Mesenteric fat pad (tissue), 1 donor: ENCODE results near the gene PPP1R9B. TPM values are rescaled to one million over a fixed set of nuclear protein-coding genes. Genes with fewer than 3 reads are reported as not detected.

Source experiments
- DNase-seq: peaks from one replicate; pipeline ENCODE4 v3.0.0-alpha.2; 2020; ENCODE audit warnings: low spot score
- total RNA-seq: library from RNA; stranded (reverse); fragmentation: NEBNext Ultra II Directional; extraction: Animal tissue kit (Norgen Biotek cat#: 25700); gene quantifications from one replicate; pipeline ENCODE4 v1.2.1, GENCODE V29; 2021
- donor health status: DM: yes; HTN: yes; CAD: no.

Gene PPP1R9B
- total RNA-seq, 1 donor from 2014 or later = 56.5 TPM

DNA sequence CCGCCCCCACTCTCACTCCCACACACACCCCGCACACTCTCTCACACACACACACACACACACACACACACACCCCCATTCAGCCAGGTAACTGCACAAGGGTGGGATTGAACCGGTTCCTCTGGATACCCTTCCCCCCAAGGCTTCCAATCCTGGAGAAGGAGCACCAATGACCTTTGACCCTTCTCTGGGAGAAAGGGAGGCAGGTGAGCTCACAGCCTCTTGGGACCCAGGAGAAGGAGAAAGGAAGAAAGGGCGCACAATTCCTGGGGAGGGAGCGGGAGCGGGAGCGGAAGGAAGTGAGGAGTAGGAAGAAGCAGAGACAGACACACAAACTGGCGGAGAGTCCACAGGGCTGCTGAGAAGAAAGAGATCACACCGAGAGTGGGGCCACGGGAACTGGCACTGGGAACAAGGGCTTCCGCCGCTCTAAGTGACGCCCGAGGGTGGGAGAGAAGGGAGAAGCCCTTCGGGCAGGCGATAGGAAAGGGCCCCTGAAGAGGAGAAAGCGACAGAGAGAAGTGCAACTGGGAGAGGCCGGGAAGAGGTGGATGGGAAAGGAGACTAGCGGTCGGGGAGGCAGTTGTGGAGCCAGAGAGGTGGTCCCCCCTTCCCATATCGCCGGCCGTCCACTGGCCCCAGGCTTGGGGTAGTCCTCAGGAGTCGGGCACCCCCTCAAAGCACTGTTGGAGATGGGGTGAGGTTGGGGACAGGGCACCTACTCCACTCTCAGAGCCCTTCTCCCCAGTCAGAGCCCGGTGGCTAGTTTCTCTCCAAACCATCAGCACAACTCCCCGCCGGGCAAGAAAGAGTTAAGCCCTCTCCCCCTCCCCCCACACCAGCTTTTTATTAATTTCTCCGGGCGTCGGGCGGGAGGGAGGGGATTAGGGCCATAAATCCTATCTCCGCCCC, 21.8 kb downstream of the PPP1R9B start:
- DNase-seq = no peak

DNA sequence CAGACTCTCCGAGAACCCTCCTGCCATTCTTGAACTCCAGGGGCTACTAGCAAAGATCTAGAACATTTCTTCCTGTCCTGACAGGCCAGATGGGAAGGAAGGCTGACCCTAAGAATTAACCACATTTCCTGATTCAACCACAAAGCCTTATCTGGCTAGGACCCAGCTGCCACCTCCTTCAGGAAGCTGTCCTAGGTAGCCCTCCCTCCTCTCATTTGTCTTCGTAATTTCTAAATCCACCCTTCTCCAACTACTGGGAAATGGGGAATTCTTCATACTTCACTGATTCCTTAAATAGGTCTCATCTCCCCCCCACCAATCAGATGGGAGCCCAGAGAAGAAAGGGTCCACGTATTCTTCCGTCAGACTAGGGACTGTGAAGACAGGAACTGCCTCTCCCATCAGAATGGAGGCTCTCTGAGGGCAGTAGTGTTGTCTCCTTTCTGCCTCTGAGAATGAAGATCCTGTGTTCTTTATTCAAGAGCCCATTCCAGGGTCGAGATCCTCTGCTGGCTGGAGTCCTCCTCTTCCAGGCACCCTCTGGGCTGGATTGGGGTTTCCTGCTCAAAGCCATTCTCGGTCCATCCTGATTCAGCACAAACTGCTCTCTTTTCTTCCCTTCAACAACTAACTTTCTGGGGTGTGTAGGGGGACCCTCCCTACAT, 22.6 kb downstream of the PPP1R9B start:
- no peak for DNase-seq

DNA sequence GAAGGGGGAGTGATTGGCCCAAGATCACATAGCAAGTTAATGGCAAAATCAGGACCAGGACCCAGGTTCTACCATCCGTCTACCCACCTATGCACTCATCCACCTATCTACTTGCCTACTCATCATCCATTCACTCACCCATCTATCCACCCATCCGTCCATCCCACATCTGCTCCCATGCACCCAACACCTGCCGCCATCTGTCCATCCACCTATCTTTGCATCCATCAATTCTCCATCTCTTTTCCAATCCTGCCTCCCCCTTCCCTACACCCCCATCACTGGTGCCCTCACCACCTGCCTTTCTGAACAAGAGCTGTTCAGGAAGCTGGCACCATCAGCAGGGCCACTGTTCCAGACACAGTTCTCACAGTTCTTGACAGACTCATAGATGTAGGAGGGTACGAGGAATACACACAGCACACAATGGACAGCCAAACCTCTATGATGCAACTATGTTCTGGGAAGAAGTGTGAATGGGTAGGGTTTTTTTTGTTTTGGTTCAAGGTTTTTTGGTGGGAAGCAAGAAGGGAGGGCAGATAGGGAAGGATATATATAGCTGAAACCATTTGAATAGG, 25.0 kb downstream of the PPP1R9B start:
- DNase-seq = no peak

DNA sequence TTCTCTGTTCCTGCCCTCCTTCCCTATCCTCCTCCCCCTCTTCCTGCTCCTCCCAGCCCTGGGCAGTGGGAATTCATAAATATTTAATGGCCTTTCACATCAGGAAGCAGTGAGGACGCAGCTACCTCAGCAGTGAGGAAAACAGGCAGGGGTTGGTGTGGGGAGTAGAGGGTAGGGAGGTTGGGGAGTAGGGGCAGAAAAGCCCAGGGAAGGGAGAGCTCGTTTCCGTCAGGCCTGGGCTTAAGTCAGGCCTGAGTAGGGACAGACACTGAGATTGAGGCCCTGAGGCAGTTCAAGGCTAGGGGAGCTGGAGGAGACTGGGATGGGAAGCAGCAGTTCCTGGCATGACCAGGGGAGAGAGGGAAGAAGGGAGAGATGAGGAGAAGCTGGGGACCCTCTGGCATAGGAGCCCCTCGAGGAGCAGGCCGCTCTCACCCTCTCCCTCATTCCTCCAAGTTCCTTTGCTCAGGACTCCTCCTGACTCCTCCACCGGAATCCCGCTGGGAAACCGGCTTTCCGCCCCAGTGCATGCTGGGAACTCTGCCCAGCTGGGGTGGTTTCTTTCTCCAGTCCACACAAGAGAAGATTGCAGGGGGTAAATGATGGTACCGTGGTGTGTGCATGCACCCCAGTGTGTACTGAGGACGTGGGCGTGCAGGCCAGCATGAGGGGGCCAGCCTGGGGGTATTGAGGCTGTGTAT, 26.7 kb downstream of the PPP1R9B start:
- no peak for DNase-seq

DNA sequence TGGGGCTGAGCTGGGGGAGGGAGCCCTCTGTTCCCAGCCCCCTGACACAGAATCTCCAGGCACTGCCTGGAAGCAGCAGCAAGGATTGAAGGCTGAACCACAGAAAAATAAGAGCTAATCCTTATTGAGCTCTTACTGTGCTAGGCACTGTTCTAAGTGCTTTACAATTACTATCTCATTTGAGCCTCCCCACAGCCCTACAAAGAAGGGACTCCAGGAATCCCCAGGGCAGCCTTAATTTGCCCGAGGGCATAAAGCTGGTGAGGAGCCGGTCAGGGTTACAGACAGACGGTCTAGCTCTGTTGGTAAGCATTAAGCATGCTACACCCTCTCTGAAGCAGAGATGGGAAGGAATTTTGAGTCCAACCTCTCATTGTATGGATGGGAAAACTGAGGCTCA, 27.5 kb downstream of the PPP1R9B start:
- no peak for DNase-seq

DNA sequence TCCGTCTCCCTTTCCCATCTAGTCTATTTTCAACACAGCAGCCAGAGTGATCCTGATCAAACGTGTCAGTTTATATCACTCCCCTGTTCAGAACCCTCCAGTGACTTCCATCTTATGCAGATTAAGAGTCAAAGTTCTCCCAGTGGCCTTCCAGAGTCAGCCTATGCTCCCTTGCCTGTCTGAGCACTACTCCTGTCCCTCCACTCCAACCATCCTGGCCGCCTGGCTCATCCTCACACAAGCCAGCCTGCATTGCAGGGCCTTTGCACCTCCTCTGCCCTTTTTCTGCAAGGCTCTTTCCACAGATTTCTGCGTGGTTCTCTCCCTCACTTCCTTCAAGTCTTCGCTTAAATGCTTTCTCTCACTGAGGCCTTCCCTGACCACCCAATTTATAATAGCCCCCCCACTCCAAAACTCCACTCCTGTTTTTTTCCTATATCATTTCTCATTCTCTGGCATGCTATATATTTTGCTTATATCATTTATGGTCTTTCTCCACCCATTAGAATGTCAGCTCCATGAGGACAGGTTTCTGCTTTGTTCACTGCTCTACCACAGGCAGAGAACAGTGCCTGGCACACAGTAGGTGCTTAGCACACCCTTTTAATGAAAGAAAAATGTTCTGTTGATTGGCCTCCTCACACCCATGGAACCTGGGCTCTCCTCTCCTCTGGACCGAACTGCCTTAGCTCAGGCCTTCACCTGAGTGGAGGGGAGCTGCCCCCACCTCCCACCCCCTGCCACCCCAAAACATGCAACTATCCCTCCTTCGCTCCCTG, 29.8 kb downstream of the PPP1R9B start:
- DNase-seq = no peak

DNA sequence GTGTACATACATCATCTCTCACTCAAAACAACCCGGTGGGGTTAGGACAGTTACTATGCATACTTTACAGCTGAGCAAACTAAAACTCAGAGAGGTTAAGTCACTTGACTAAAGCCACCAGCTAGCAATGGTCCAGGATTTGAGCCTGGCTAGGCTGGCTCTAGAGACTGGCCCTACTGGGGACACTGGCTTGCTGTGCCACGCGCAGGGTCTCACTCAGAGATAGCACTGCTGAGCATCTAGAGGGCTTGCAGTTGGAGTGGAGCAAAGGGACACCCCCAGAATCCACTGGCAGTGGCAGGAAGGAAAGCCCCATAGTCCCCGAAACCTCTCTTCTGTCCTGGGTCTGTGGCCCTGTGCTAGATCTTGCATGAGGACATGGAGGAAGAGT, 31.7 kb downstream of the PPP1R9B start:
- no peak for DNase-seq

DNA sequence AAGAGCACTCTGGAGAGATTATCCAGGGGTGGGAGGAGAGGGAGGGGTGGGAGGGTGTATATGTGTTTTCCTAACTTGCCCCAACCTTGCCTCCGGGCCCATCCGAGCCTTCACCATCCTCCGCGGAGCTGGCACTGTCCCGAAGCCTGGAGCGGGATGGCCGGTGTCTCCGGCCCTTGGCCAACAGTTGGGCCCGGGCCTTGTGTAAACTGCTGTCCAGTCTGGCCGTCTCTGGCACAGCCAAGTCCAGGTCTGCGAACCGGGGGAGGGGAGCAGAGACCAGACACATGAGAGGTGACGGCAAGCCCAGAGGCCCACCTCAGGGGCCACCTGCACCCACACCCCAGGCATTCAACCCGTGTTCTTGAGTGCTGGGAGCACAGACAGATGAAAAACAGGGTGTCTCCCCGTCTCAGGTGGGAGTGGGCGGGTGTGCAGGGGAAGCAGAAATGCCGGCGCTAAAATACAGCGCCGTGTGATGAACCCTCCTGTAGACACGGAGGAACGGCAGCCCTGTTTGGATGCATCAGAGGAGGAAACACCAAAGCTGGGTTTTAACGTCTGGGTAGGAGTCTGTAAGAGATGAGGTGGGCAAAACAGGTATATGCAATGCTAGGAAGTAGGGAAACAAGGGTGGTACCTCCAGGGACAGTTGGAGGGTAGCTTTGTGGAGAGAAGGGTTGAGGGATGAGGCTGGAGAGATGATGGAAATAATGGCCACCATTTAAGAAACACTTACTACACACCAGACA, 32.2 kb downstream of the PPP1R9B start:
- no peak for DNase-seq

DNA sequence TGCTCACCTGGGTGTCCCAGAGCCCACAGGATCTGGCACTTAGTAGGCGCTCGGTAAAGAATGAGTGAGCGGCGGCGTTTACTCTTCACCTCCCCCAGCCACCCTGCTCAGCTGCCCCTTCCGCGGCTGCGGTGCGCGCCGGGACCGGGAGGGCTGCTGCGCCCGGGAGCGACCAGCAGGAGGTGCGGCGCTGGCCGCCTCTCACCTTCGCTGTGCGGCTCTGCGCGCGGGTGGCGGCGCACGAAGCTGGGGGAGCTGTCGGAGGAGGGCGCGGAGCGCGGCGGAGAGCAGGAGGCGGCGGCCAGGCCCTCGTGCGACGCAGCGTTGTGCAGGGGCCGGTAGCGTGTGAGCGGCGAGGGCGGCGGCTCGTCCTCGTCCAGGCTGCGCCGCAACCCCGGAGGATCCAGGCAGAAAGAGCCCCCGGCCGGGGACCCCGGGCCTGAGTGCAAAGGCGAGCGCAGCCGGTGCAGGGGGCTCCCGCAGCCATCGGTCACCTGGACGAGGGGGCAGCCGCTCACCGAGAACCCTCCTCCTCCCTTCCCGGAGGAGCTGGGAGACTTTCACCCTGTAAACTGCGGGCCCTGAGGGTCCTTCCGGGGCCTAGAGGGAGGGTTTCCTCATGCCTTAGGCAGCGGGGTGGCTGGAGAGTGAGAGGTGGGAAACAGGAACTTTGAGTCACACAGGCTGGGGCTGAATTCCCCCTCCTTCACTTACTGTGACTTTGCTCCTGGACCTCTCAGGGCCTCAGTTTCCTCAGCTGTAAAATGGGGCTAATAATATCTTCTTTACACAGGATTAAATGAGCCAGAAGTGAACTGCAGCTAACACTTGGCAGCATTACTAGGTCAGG, 33.0 kb downstream of the PPP1R9B start:
- DNase-seq = no peak

DNA sequence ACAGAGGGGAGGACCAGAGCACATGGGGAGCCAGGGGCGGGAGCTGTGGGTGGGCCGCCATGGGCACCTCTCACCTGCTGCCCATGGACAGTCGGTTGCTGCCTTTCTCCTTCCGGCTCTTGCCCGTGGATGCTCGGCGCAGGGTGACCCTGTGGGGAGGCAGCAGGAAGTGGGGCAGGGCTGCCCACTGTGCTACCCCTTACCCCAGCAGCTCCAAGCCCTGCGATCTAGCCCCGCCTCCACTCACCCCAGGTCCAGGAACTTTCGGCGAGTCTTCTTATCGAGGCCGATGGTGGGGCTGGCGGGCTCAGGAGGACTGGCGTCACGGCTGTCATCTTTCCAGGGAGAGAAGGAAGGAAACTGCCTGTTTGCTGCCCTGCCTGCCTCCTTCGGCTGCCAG, 34.7 kb downstream of the PPP1R9B start:
- no peak for DNase-seq

DNA sequence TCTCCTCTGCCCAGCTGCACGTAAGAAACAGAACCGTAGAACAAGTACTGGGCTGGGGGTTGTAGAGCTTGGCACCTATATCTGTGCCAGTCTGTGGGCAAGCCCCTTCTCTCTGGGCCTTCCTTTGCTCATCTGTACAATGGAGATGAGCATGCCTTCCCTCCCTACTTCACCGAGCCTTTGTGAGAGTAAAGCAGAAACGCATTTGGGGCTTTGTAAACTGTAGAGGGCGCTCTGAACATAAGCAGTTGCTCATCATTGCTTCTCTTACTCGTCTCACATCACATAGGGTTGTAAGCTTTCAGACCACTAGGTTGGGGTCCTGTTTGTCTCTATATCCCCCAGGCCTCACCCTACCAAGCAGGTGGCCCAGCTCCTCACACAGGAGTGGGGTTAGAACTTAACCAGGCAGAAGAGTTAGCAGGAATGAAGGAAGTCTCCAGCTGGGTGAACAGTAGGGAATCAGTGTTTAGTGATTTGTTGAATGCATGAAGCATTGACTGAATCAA, 35.6 kb downstream of the PPP1R9B start:
- DNase-seq = no peak

DNA sequence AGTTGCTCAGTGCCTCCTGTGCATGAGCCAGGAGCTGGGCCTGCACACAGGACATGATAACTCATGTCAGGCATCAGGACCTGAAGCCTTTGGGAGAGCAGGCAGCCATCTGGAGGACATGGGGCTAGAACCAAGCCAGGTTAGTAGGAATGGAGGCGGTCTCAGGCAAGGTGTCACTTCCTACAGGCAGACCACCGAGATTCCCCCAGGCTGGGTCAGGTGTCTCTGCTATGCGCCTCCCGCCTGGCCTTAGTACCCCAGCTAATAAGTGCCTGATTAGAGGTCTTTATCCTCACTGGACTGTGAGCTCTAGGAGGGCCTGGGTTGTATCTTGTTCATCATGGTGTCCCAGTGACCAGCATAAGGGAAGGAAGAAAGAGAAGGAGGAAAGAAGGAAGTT, 36.1 kb downstream of the PPP1R9B start:
- no peak for DNase-seq

DNA sequence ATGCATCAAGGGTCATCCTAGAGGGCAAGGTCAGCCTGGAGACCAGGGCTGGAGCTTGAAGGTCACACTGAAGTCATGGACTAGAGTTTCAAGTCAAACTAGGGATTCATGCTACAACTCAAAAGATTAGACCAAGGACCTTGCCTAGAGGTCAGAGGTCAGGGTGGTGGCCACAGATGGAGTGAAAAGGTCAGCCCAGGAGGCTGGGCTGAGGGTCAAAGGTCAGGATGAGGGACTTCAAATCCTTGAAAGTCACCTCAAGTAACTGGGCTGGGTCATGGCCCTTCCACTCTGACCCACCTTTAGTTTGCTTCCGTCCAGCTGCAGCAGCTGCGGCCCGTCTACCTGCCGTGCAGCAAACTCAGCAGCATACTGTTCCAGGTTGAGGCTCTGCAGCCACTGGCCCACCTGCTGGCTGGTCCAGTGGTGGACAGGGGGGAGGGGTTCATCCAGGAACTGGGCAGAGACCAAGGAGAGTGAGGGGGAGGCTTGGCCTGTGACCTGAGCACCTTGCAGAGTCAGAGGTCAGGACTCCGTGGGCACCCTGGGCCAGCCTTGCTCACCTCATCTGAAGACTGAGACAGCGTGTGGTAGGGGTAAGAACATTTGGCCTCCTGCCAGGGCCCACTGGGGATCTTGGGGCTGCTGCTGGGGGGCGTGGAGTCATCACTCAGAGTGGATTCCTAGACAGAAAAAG, 36.7 kb downstream of the PPP1R9B start:
- no peak for DNase-seq

DNA sequence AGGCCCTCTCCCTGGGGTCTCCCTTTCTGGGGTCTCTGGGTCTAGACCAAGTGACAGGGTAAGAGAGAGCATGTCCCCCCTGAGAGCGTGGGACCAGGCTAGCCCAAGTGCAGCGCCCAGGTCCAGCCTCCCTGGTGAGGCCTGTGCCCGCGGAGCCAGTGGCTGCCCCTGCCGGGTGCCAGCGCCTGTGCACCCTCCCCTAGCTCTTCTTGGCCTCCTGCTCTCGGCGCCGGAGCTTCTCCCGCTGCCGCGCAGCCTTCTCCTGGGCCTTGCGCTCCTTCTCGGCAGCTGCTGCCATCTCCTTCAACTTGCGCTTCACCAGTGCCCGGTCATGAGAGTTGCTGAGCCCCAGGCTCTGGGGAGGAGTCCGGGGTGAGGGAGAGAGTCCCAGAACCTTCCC, 37.8 kb downstream of the PPP1R9B start:
- DNase-seq = no peak

DNA sequence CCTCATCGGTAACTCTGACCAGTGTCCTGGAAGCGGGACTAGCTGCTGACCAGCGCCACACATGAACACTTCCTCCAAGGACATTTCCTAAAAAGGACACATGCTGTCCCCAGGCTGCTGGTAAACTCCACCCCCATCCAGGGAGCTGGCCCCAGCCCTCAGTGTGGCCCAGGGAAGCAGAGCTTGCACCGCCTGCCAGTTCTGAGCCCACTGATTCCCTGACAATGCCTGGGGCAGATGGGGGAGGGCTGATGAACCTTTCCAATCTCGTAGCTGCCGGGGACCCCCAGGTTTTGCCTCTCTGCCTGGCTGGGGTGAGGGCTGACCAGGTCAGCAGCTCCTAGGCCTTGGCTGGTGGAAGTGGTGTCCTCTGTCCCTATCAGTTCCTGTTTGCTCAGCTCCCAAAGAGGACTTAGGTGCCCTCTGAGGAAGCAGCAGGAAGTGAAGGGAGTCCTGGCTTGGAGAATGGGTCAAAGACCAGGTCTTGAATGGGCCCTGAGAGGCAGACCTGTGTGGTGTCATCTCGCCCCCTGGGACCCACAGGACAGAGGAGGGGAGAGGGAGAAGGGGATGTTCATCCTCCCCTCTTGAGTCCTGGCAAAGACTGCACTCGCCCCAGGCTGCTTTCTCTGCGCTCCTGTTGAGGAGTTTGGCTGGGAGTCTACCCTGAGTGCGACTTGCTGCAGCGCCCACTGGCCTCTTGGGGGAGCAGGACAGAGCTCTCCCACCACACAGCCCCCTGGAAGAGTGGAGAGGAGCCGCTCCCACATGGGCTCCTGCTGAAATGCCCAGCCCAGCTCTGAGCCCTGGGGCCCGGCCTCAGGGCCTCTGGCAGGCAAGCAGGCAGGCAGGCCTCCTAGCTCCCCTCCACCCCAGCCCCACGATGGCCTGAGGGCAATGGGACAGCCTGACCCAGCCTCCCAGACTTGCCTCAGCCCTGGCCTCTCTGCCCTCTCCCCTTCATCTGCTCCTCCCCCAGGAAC, 38.5 kb downstream of the PPP1R9B start:
- DNase-seq = no peak

DNA sequence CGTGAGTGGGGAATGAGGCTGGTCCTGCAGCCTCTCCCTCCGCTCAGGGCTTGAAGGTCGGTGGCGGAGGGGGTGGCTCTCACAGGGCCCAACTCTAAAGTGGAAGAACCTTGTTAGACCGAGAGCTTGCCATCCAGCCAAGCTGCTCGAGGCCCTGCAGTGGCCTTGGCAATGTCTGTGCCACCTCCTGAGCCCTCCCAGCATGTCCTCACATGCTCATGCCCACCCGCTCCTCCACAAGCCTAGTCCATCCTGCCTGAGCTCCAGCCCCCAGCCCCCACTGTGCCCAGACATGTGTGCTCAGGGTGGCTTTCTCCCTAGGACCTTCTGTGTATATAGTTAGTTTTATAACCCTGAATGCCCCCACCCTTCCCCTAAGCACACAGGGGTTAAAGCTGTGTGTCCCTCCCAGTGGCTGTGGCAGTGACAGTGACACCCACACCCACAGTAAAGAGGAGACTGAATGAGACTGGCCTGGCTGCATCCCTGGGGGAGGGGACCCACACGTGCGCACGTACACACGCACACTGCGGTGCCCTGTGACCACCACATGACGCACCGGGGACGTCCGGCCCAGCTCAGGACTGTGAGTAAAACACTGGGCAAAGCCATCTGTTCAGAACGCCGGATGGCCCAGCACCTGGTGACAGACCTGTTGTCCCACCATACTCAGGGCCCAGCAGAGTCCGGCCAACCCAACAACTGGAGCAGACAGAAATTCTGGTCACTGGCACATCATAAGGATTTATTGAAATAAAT, 39.7 kb downstream of the PPP1R9B start:
- DNase-seq = no peak
